Dendritic cell treated with granulocyte-macrophage colony-stimulating factor and Interleukin-4, amounts not matched to agents 40 ng/mL and 50 ng/mL, for 4 days (primary cell): Measurements from ENCODE around the gene LIG1.
"Not testable (repeated sequence)": the region's sequence is repeated elsewhere in the genome, so short reads cannot be mapped to it uniquely, and the experiment has no call there.

Experiments
- H3K27ac Mint-ChIP-seq: one replicate; pipeline ENCODE4 v1.8.0; 2022; ENCODE audit warnings: mild to moderate bottlenecking, mixed read lengths
- H3K27me3 Mint-ChIP-seq: one replicate; pipeline ENCODE4 v1.8.0; 2022; ENCODE audit warnings: mild to moderate bottlenecking, mixed read lengths
- H3K36me3 Mint-ChIP-seq: one replicate; pipeline ENCODE4 v1.8.0; 2022; ENCODE audit warnings: low read depth, mixed read lengths
- H3K4me1 Mint-ChIP-seq: one replicate; pipeline ENCODE4 v1.8.0; 2022; ENCODE audit warnings: low read depth, mixed read lengths
- H3K4me3 Mint-ChIP-seq: one replicate; pipeline ENCODE4 v1.8.0; 2022; ENCODE audit warnings: mild to moderate bottlenecking, moderate library complexity, mixed read lengths
- H3K9me3 Mint-ChIP-seq: one replicate; pipeline ENCODE4 v1.8.0; 2022; ENCODE audit warnings: mixed read lengths
- intact Hi-C: fragments of 100-400 bp; cut with micrococcal nuclease; formaldehyde crosslinking; loops from one replicate; pipeline ENCODE4 v1.15.0; 2022

Gene LIG1

DNA sequence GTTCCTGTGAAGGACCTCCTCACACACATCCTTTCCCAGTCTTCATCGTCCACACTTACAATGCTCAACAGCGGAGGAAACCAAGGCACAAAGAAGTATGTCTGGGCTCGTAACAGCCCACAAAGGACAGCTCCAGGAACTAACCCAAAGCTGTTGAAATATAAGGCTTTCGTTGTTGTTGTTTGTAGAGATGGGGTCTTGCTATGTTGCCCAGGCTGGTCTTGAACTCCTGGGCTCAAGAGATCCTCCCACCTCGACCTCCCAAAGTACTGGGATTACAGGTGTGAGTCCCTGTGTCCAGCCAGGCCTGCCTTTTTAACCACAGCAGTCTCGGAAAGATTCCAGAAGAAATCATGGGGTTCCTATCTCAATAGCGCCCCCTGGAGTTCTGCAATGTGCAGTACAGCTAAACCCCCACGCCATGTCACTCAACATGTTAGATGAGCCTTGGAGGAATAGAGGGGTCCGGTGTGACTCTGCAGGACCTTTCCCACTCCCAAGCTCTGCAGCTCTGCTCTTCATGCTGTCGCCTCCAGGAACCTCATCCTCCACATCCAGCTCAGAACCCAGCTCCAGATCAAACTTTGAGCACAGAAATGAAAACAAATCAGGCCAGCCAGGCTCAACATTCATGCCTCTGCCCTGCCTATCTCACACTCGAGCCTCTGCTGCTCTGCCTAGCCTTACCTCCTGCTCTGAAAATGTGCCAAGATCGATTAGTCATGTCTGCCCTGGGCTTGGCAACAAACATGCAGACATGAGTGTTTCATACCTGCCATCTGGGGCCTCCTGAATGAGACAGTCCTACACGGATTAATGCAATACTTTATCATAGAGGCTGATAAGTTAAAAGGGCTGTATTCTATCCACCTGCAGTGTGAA is 67.0 kb downstream of the LIG1 start:
- H3K27ac Mint-ChIP-seq, result no peak overlapping the region
- no peaks in the 10 kb centered on the region for H3K36me3 Mint-ChIP-seq
- H3K4me1 Mint-ChIP-seq, result peaks cover 8% of the 10 kb centered on the region
- no peak overlapping the region for H3K4me3 Mint-ChIP-seq
- no peaks in the 10 kb centered on the region for H3K9me3 Mint-ChIP-seq
- intact Hi-C loops, result no loop called here
- H3K27me3 Mint-ChIP-seq, result peaks cover 13% of the 10 kb centered on the region

DNA sequence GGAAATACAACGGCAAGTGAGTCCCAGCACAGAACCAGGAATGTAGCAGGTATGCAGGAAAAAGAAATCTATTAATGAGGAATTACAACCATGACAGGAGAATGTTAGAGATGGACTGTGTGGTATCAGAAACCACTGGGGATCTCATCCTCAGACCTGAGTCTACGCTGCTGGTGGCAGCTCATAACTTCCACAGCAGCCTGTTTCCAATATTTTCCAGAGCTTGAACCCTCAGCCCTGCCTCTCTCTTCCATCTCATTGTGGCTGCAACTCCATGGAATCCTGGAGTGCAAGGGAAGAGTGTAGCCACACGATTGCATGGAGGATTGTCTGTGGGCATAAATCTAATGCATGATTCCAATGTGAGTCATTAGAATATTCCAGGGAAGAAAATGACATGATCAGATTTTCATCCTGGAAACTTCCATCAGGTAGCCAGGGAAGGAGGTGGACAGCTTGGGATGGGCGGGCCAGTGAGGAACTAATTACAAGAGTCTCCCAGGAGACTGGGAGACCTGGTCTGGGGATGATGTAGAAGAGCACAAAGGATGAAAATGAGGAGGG is 74.5 kb downstream of the LIG1 start:
- intact Hi-C loops, result no loop called here
- no peak overlapping the region for H3K27ac Mint-ChIP-seq
- peaks cover 2% of the 10 kb centered on the region for H3K27me3 Mint-ChIP-seq
- no peaks in the 10 kb centered on the region for H3K9me3 Mint-ChIP-seq
- no peak overlapping the region for H3K4me3 Mint-ChIP-seq
- H3K36me3 Mint-ChIP-seq, result no peaks in the 10 kb centered on the region
- H3K4me1 Mint-ChIP-seq, result no peaks in the 10 kb centered on the region

DNA sequence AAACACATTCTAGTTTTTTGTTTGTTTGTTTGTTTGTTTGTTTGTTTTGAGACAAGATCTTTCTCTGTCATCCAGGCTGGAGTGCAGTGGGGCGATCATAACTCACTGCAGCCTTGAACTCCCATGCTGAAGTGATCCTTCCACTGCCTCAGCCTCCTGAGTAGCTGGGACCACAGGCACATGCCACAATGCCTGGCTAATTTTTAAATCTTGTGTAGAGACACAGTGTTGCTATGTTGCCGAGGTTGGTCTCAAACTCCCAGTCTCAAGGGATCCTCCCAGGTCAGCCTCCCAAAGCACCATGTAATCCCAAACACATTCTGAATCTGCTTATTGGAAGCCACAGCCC is 75.3 kb downstream of the LIG1 start:
- no peak overlapping the region for H3K27ac Mint-ChIP-seq
- H3K4me3 Mint-ChIP-seq, result no peak overlapping the region
- H3K36me3 Mint-ChIP-seq, result no peaks in the 10 kb centered on the region
- intact Hi-C loops, result no loop called here
- peaks cover 2% of the 10 kb centered on the region for H3K27me3 Mint-ChIP-seq
- no peaks in the 10 kb centered on the region for H3K9me3 Mint-ChIP-seq
- H3K4me1 Mint-ChIP-seq, result no peaks in the 10 kb centered on the region

DNA sequence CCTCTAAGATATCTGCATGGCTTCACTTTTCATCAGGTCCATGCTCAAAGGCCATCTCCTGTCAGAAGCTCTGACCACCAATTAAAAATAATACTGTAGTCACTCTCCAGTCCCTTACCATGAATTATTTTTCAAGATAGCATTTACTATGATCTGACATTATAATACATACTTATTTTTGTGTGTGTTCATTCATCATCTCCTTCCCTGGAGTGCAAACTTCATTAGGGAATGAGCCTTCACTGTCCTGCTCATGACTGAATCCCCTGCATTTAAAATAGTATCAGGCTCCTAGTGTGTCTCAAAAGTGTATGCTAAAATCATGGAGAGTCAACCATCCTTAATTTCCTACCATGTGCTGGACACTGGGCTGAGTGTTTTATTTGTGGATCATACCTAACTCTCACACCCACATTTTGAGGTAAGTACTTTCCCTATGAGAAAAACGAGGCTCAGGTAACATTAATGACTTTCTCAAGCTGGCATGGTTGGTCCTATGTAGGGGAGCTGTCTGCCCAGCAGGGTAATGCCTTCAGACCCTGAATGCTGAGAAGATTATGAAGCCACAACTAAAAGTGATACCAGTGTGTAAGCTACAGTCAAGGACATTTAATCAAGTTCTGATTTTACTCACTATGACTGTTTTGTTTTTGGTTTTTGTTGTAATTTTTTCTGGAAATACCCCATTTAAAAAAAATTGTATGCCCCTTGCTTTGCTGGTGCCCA is 75.9 kb downstream of the LIG1 start:
- intact Hi-C loops, result no loop called here
- H3K27ac Mint-ChIP-seq, result no peak overlapping the region
- H3K4me1 Mint-ChIP-seq, result no peaks in the 10 kb centered on the region
- no peaks in the 10 kb centered on the region for H3K36me3 Mint-ChIP-seq
- H3K27me3 Mint-ChIP-seq, result peaks cover 2% of the 10 kb centered on the region
- H3K9me3 Mint-ChIP-seq, result no peaks in the 10 kb centered on the region
- H3K4me3 Mint-ChIP-seq, result no peak overlapping the region

DNA sequence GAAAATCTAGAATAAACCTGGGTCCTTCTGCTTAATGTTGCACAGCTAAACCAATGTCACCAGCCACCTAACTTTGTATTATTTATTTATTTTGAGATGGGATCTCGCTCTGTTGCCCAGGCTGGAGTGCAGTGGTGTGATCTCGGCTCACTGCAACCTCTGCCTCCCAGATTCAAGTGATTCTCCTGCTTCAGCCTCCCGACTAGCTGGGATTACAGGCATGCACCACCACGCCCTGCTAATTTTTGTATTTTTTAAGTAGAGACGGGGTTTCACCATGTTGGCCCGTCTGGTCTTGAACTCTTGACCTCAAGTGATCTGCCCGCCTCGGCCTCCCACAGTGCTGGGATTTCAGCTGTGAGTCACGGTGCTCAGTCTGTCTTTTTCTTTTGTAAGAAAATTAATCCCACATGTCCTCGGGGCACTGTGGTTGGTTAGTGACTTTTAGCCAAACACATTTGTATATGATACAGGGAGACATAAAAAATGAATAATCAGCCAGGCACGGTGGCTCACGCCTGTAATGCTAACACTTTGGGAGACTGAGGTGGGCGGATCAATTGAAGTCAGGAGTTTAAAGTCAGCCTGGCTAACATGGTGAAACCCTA is 78.9 kb downstream of the LIG1 start:
- intact Hi-C loops, result not testable (repeated sequence)

DNA sequence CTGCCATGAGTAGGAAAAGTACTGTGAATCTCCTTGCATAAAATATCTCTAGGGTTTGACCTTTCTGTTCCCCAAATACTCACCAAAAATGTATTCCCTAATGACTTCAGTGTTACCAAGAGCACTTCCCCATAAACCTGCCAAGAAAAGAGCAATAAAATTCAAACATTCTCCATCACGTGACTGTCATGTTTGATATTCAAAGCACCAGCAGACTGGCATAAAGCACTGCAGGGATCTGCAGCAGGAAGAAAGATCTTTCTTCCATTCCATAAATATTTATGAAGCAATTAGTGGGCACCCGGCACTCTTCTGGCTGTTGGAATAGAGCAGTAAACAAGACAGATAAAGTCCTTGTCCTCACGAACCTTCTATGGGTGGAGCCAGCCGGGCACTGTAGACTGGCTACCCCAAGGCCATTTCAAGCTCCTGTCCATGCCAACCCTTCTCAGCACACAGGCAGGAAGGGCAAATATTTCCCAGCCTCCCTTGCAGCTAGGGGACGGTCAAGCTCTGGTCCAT is 79.8 kb downstream of the LIG1 start:
- no peak overlapping the region for H3K4me3 Mint-ChIP-seq
- no peaks in the 10 kb centered on the region for H3K36me3 Mint-ChIP-seq
- H3K9me3 Mint-ChIP-seq, result no peaks in the 10 kb centered on the region
- H3K4me1 Mint-ChIP-seq, result no peaks in the 10 kb centered on the region
- no peak overlapping the region for H3K27ac Mint-ChIP-seq
- intact Hi-C loops, result no loop called here
- H3K27me3 Mint-ChIP-seq, result peaks cover 5% of the 10 kb centered on the region

More for the DNA sequence above, 78.9 kb downstream of the LIG1 start:
- H3K4me1 Mint-ChIP-seq, H3K27me3 Mint-ChIP-seq, H3K4me3 Mint-ChIP-seq, H3K27ac Mint-ChIP-seq, H3K9me3 Mint-ChIP-seq, H3K36me3 Mint-ChIP-seq: not testable (repeated sequence)

DNA sequence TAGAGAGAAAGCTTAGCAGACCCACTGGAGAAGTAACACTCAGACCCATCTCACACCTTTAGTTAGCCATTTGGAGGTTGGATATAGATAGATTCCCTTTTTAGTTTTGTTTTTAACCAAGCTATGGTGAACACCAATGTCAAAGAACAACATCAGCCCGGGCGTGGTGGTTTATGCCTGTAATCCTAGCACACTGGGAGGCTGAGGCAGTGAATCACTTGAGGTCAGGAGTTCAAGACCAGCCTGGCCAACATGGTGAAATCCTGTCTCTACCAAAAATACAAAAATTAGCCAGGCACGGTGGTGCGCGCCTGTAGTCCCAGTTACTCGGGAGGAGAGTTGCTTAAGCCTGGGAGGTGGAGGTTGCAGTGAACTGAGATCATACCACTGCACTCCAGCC is 81.2 kb downstream of the LIG1 start:
- intact Hi-C loops, H3K9me3 Mint-ChIP-seq, H3K27ac Mint-ChIP-seq, H3K27me3 Mint-ChIP-seq, H3K36me3 Mint-ChIP-seq, H3K4me1 Mint-ChIP-seq, H3K4me3 Mint-ChIP-seq: not testable (repeated sequence)

DNA sequence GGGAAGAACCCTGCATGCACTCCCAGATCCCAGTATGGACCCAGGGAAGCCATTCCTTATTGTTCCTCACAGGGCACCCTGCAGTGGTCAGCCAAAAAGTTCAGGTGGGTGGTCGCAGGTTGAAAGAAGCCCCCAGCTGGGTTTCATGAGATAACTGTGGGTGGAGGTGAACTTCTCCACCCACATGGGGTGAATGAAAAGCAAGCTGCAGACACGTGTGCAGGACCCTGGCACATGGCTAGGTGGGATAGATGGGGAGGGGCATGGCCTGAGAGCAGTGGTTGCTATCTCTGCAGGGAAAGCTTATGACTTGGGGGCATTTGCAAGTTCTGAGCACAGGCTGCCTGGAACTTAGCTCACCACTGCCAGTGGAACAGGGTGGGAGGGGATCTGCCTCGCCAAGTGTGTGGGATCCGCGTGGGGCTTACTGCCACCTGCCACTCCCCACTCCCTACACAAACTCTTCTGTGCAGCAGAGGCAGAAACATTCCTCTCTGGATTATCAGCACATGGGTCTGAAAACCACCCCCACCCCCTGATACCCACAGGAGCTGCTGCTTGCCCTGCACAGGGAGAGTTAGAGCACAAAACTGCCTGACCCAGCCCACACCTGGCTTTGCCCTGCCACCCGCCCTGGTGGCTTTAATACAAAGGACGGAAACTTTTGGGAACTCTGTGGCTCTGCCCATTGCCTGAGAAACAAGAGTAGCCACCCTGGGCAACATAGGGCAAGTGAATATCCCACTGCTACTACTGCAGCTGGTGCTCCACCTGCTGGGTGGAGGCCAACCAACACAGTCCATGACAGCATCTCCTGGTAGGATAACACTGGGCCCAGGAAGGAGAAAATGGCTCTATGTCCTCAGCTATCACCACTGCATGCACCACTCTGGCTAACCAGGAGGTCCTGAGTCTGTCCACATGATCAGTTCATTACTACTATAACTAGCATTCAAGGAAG is 84.0 kb downstream of the LIG1 start:
- Mint-ChIP-seq H3K36me3 (no peaks in the 10 kb centered on the region), H3K9me3 (no peaks in the 10 kb centered on the region), H3K27me3 (peaks cover 3% of the 10 kb centered on the region), H3K27ac (no peak overlapping the region), H3K4me3 (no peak overlapping the region), H3K4me1 (no peaks in the 10 kb centered on the region)
- intact Hi-C loops, result no loop called here

DNA sequence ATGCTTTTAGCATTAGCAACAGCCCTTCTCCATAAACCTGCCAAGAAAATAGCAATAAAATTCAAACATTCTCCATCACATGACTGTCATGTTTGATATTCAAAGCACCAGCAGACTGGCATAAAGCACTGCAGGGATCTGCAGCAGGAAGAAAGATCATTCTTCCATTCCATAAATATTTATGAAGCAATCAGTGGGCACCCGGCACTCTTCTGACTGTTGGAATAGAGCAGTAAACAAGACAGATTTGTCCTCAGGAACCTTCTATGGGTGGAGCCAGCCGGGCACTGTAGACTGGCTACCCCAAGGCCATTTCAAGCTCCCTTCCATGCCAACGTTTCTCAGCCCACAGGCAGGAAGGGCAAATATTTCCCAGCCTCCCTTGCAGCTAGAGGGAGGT is 85.1 kb downstream of the LIG1 start:
- Mint-ChIP-seq H3K36me3 (no peaks in the 10 kb centered on the region), H3K4me1 (no peaks in the 10 kb centered on the region), H3K4me3 (no peak overlapping the region), H3K27me3 (peaks cover 3% of the 10 kb centered on the region), H3K9me3 (no peaks in the 10 kb centered on the region), H3K27ac (no peak overlapping the region)
- intact Hi-C loops, result no loop called here

DNA sequence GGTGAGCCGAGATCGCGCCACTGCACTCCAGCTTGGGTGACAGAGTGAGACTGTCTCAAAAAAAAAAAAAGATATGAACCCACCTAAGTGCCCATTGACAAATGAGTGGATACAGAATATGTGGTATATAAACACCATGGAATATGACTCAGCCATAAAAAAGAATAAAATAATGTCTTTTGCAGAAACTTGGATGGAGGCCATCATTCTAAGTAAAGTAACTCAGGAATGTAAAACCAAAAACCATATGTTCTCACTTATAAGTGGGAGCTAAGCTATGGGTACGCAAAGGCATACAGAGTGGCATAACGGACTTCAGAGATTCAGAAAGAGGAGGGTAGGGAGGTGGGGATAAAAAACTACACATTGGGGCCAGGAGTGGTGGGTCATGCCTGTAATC is 89.0 kb downstream of the LIG1 start:
- Mint-ChIP-seq H3K4me3 (no peak overlapping the region), H3K27ac (no peak overlapping the region), H3K36me3 (no peaks in the 10 kb centered on the region), H3K27me3 (peaks cover 5% of the 10 kb centered on the region), H3K4me1 (no peaks in the 10 kb centered on the region), H3K9me3 (no peaks in the 10 kb centered on the region)
- intact Hi-C loops, result no loop called here

DNA sequence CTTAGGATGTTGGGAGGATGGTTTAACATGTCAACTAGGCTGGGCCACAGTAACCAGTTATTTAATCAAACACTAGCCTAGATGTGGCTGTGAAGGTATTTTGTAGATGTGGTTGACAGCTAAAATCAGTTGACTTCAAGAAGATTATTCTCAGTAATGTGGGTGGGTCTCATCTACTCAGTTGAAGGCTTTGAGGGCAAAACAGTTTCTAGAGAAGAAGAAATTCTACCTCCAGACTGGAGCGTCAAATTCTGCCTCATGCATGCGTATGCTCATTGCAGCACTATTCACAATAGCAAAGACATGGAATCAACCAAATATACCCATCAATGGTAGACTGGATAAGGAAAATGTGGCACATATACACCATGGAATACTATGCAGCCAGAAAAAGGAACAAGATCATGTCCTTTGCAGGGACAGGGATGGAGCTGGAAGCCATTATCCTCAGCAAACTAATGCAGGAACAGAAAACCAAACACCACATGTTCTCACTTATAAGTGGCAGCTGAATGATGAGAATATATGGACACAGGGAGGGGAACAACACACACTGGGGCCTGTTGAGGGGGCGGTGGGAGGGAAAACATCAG is 99.9 kb downstream of the LIG1 start:
- H3K9me3 Mint-ChIP-seq, H3K4me3 Mint-ChIP-seq, H3K36me3 Mint-ChIP-seq, H3K4me1 Mint-ChIP-seq, intact Hi-C loops, H3K27ac Mint-ChIP-seq, H3K27me3 Mint-ChIP-seq: not testable (repeated sequence)

DNA sequence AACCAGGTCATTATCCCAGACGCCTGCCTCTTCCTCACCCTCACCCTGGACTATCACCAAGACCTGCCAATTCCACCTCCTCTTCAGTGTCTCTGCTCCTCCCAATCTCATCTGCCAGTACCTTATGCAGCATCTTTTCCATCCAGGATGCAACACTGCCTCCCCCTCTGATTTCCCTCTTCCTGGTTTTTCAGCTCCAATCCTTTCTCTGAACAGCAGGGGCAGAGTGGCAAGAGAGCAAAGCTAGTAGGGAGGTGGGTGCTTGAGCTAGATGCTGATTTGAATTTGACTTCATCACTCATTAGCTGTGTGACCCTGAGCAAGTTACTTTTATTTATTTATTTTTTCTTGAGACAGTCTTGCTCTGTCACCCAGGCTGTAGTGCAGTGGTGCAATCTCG is 100.7 kb downstream of the LIG1 start:
- Mint-ChIP-seq H3K4me1 (no peaks in the 10 kb centered on the region), H3K36me3 (no peaks in the 10 kb centered on the region), H3K4me3 (no peak overlapping the region), H3K9me3 (no peaks in the 10 kb centered on the region), H3K27me3 (no peaks in the 10 kb centered on the region), H3K27ac (no peak overlapping the region)
- intact Hi-C loops, result no loop called here
